WI38 (cell line): Measurements from ENCODE around the gene SPOCK1.

ENCODE experiments used
- H3K4me3 ChIP-seq: 2 replicates; pipeline ENCODE4 v1.5.1; 2011; ENCODE audit warnings: low read depth, mild to moderate bottlenecking, control low read depth, low read length
- CTCF ChIP-seq: IDR thresholded peaks from 2 replicates; pipeline ENCODE4 v1.5.1; 2012; ENCODE audit warnings: low read depth, mild to moderate bottlenecking, control low read depth, low read length

Gene SPOCK1

GRCh38 chr5:137375741-137376526 lies 123.2 kb downstream of the SPOCK1 start:
- no peak overlapping the region for H3K4me3 ChIP-seq
- TF ChIP-seq CTCF: no peak

GRCh38 chr5:137374110-137374714 lies 124.9 kb downstream of the SPOCK1 start:
- no peak for TF ChIP-seq CTCF
- H3K4me3 ChIP-seq: no peak overlapping the region

GRCh38 chr5:137372773-137373160 lies 126.4 kb downstream of the SPOCK1 start:
- TF ChIP-seq CTCF: no peak
- no peak overlapping the region for H3K4me3 ChIP-seq

- no peak overlapping the region for H3K4me3 ChIP-seq
- TF ChIP-seq CTCF: no peak
Observed at GRCh38 chr5:137372016-137372772, 126.9 kb downstream of the SPOCK1 start.

GRCh38 chr5:137370096-137371071 lies 128.7 kb downstream of the SPOCK1 start:
- H3K4me3 ChIP-seq: no peak overlapping the region
- TF ChIP-seq CTCF: no peak

- no peak overlapping the region for H3K4me3 ChIP-seq
- no peak for TF ChIP-seq CTCF
Observed at GRCh38 chr5:137368651-137369050, 130.5 kb downstream of the SPOCK1 start.
